Ovary (tissue), 3 donors: ENCODE measurements around the gene CRADD.

Experiments
- CTCF ChIP-seq, 3 donors: fragments of 450-650 bp in 2 of 3; fragments of 200-600 bp in 1 of 3; IDR thresholded peaks; one replicate each; pipeline versions ENCODE4 v1.5.1 to v1.8.0; 2016 to 2022; ENCODE audit warnings: antibody characterized with exemption in 3 of 3, mild to moderate bottlenecking in 1 of 3
- EP300 ChIP-seq: sonication (generic); formaldehyde crosslinking; IDR thresholded peaks from one replicate; pipeline ENCODE4 v1.6.1; 2017; ENCODE audit warnings: antibody characterized with exemption
- POLR2A ChIP-seq: fragments of 450-650 bp; IDR thresholded peaks from one replicate; pipeline ENCODE4 v1.6.1; 2017; ENCODE audit warnings: antibody characterized with exemption, mild to moderate bottlenecking, moderate library complexity
- donor health status: DM: no; HTN: no; CAD: no.

- TF ChIP-seq CTCF (IDR thresholded peaks at IDR 0.05) (no peak), EP300 (no peak), POLR2A (no peak)
These were observed 238.2 kb downstream of the CRADD start for GRCh38 chr12:93915411-93915810.
